ENCODE measurements around the gene CORIN.

The CORIN gene

DNA sequence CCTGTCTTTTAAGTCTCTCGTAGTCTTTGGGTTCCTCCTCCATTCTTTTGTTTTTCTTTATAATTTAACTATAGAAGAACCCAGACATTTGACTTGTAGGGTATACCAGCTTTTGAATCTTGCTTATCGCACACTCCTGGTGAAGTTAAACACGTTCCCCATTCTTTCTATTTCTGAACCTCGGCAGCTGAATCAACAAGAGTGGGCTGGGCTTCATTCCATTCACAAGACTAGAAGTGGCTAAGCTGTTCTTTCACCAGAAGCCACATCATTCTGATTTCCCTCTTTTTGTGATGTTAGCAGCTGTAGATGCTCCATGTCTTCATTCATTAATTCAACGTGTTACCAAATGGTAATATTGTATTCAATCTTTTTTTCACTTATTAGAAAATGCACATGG is 167.9 kb downstream of the CORIN start:
- H3K27ac ChIP-seq (ENCODE audit: low read depth, low read length), result no peak overlapping the region
- no peaks in the 10 kb centered on the region for H3K79me2 ChIP-seq (ENCODE audit: control insufficient read depth, insufficient read depth, low read length)
- no peak overlapping the region for H3K4ac ChIP-seq (ENCODE audit: low read depth, low read length)
- no peak overlapping the region for H2AK5ac ChIP-seq (ENCODE audit: low read length)
- no peak overlapping the region for H2BK120ac ChIP-seq (ENCODE audit: low read depth, low read length)
- H3K27me3 ChIP-seq (ENCODE audit: insufficient read depth, low read length, poor library complexity), result no peaks in the 10 kb centered on the region
- no peak overlapping the region for H3K4me2 ChIP-seq (ENCODE audit: low read length)
- H3K4me1 ChIP-seq (ENCODE audit: control insufficient read depth, low read depth, low read length), result no peaks in the 10 kb centered on the region
- WGBS (ENCODE audit: extremely low coverage, insufficient coverage, low lambda C conversion rate), result no CpG with 5 or more reads among the region's 5 CpGs
- no peak overlapping the region for H2BK5ac ChIP-seq (ENCODE audit: low read length)
- H2BK15ac ChIP-seq (replicated peaks; ENCODE audit: low read depth), result no peak overlapping the region
- no peak overlapping the region for H3K18ac ChIP-seq (ENCODE audit: low read length)
- no peak overlapping the region for H4K5ac ChIP-seq (ENCODE audit: low read length)
- H3K56ac ChIP-seq (ENCODE audit: low read length), result no peak overlapping the region
- no peak for DNase-seq
- H3K9ac ChIP-seq (ENCODE audit: low read length), result no peak overlapping the region
- no peak overlapping the region for H3K23ac ChIP-seq (ENCODE audit: low read length)
- no peaks in the 10 kb centered on the region for H3K36me3 ChIP-seq (ENCODE audit: control insufficient read depth, insufficient read depth, low read length)
- H3K4me3 ChIP-seq (ENCODE audit: low read length), result no peak overlapping the region
- H3K79me1 ChIP-seq (ENCODE audit: low read length), result no peaks in the 10 kb centered on the region
- no peak overlapping the region for H4K8ac ChIP-seq (ENCODE audit: low read depth, low read length)

DNA sequence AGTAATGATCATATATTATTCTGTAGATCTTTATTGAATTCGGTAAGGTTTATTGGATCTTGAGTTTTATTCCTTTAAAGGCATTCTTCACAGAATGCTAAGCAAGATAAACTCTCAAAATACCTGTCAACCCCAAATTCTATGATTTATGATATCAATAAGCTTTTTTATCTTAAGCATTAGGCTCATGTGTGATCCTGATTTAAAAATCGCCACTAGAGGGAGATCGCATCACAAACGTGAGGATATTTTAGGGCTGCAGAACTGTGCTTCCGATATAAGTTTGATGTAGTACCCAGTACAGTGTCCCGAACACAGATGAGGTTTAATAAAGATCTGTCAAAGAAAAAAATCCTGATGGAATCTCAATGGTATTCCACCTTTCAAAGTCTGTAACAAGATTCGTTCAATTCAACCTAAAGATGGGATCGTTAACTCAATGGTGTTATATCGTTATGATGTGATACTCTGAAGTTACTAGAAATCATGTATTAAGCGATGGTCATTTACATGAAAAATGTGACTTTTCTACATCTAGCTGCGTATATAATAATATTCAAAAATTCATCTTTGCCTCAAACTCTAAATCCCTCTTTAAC is 169.0 kb downstream of the CORIN start:
- H3K4me3 ChIP-seq (ENCODE audit: low read length), result no peak overlapping the region
- H3K4ac ChIP-seq (ENCODE audit: low read depth, low read length), result no peak overlapping the region
- no peak overlapping the region for H3K23ac ChIP-seq (ENCODE audit: low read length)
- no peak overlapping the region for H2BK15ac ChIP-seq (replicated peaks; ENCODE audit: low read depth)
- no peak overlapping the region for H3K4me2 ChIP-seq (ENCODE audit: low read length)
- H3K27me3 ChIP-seq (ENCODE audit: insufficient read depth, low read length, poor library complexity), result no peaks in the 10 kb centered on the region
- H2AK5ac ChIP-seq (ENCODE audit: low read length), result no peak overlapping the region
- H3K36me3 ChIP-seq (ENCODE audit: control insufficient read depth, insufficient read depth, low read length), result no peaks in the 10 kb centered on the region
- WGBS (ENCODE audit: extremely low coverage, insufficient coverage, low lambda C conversion rate), result 92% methylated on average over 1 of the region's 11 CpGs
- H2BK120ac ChIP-seq (ENCODE audit: low read depth, low read length), result no peak overlapping the region
- no peak overlapping the region for H2BK5ac ChIP-seq (ENCODE audit: low read length)
- no peak overlapping the region for H3K18ac ChIP-seq (ENCODE audit: low read length)
- H4K8ac ChIP-seq (ENCODE audit: low read depth, low read length), result no peak overlapping the region
- H3K27ac ChIP-seq (ENCODE audit: low read depth, low read length), result no peak overlapping the region
- H3K79me1 ChIP-seq (ENCODE audit: low read length), result no peaks in the 10 kb centered on the region
- H3K79me2 ChIP-seq (ENCODE audit: control insufficient read depth, insufficient read depth, low read length), result no peaks in the 10 kb centered on the region
- H4K5ac ChIP-seq (ENCODE audit: low read length), result no peak overlapping the region
- H3K56ac ChIP-seq (ENCODE audit: low read length), result no peak overlapping the region
- no peak overlapping the region for H3K9ac ChIP-seq (ENCODE audit: low read length)
- DNase-seq, result peak; percentile 36
- H3K4me1 ChIP-seq (ENCODE audit: control insufficient read depth, low read depth, low read length), result no peaks in the 10 kb centered on the region

DNA sequence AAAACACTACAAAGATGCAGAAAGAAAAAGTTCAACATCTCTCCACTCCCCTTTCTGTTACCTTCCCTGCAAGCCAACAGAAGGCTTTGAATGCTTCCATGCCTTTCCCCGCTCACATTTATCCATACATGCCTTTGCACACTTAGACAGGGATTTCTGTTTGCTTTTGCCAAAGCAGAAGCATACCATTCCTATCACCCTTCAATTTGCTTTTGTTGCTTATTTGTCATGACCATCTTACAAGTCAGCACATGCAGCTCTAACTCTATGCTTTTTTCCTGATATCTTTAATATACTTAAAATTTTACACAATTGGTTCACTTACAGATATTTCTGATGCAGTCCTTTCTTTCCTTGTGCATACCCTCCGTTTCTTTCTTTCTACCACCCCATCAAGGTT is 169.6 kb downstream of the CORIN start:
- no peak overlapping the region for H2BK15ac ChIP-seq (replicated peaks; ENCODE audit: low read depth)
- H2AK5ac ChIP-seq (ENCODE audit: low read length), result no peak overlapping the region
- no peaks in the 10 kb centered on the region for H3K36me3 ChIP-seq (ENCODE audit: control insufficient read depth, insufficient read depth, low read length)
- H3K9ac ChIP-seq (ENCODE audit: low read length), result no peak overlapping the region
- no peak overlapping the region for H3K23ac ChIP-seq (ENCODE audit: low read length)
- no peak for DNase-seq
- no peak overlapping the region for H3K4me3 ChIP-seq (ENCODE audit: low read length)
- no peak overlapping the region for H3K56ac ChIP-seq (ENCODE audit: low read length)
- H4K8ac ChIP-seq (ENCODE audit: low read depth, low read length), result no peak overlapping the region
- H3K4ac ChIP-seq (ENCODE audit: low read depth, low read length), result no peak overlapping the region
- no peak overlapping the region for H3K27ac ChIP-seq (ENCODE audit: low read depth, low read length)
- H2BK120ac ChIP-seq (ENCODE audit: low read depth, low read length), result no peak overlapping the region
- no peaks in the 10 kb centered on the region for H3K27me3 ChIP-seq (ENCODE audit: insufficient read depth, low read length, poor library complexity)
- H4K5ac ChIP-seq (ENCODE audit: low read length), result no peak overlapping the region
- H3K79me2 ChIP-seq (ENCODE audit: control insufficient read depth, insufficient read depth, low read length), result no peaks in the 10 kb centered on the region
- no peak overlapping the region for H3K4me2 ChIP-seq (ENCODE audit: low read length)
- no peaks in the 10 kb centered on the region for H3K79me1 ChIP-seq (ENCODE audit: low read length)
- H2BK5ac ChIP-seq (ENCODE audit: low read length), result no peak overlapping the region
- WGBS (ENCODE audit: extremely low coverage, insufficient coverage, low lambda C conversion rate), result no CpG with 5 or more reads among the region's 2 CpGs
- no peak overlapping the region for H3K18ac ChIP-seq (ENCODE audit: low read length)
- H3K4me1 ChIP-seq (ENCODE audit: control insufficient read depth, low read depth, low read length), result no peaks in the 10 kb centered on the region

DNA sequence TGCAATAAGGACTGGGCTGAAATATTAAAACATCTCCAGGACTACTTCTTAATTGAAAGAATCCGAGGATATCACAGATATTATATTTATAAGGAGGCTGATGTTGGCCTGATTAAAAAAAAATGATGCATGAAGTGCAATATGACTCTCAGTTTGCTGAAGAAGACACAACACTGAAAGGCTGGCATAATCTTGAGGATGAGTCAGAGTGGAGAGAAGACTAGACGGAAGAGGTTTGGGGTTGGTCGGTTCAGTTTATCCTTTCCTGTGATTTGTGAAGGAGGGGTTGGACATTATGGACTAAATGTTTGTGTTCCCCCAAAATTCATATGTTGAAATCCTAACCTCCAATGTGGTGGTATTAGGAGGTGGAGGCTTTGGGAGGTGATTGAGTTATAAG is 170.3 kb downstream of the CORIN start:
- Histone ChIP-seq H3K4me2 (ENCODE audit: low read length) (no peak overlapping the region), H3K4me1 (ENCODE audit: control insufficient read depth, low read depth, low read length) (no peaks in the 10 kb centered on the region), H2BK5ac (ENCODE audit: low read length) (no peak overlapping the region), H3K36me3 (ENCODE audit: control insufficient read depth, insufficient read depth, low read length) (no peaks in the 10 kb centered on the region), H2BK15ac (replicated peaks; ENCODE audit: low read depth) (no peak overlapping the region), H4K5ac (ENCODE audit: low read length) (no peak overlapping the region), H3K79me1 (ENCODE audit: low read length) (no peaks in the 10 kb centered on the region), H3K79me2 (ENCODE audit: control insufficient read depth, insufficient read depth, low read length) (no peaks in the 10 kb centered on the region), H3K56ac (ENCODE audit: low read length) (no peak overlapping the region), H3K27ac (ENCODE audit: low read depth, low read length) (no peak overlapping the region), H3K18ac (ENCODE audit: low read length) (no peak overlapping the region), H3K23ac (ENCODE audit: low read length) (no peak overlapping the region), H3K4me3 (ENCODE audit: low read length) (no peak overlapping the region), H2AK5ac (ENCODE audit: low read length) (no peak overlapping the region), H3K9ac (ENCODE audit: low read length) (no peak overlapping the region), H4K8ac (ENCODE audit: low read depth, low read length) (no peak overlapping the region), H3K27me3 (ENCODE audit: insufficient read depth, low read length, poor library complexity) (no peaks in the 10 kb centered on the region), H3K4ac (ENCODE audit: low read depth, low read length) (no peak overlapping the region), H2BK120ac (ENCODE audit: low read depth, low read length) (no peak overlapping the region)
- no peak for DNase-seq
- no CpG with 5 or more reads among the region's 3 CpGs for WGBS (ENCODE audit: extremely low coverage, insufficient coverage, low lambda C conversion rate)

DNA sequence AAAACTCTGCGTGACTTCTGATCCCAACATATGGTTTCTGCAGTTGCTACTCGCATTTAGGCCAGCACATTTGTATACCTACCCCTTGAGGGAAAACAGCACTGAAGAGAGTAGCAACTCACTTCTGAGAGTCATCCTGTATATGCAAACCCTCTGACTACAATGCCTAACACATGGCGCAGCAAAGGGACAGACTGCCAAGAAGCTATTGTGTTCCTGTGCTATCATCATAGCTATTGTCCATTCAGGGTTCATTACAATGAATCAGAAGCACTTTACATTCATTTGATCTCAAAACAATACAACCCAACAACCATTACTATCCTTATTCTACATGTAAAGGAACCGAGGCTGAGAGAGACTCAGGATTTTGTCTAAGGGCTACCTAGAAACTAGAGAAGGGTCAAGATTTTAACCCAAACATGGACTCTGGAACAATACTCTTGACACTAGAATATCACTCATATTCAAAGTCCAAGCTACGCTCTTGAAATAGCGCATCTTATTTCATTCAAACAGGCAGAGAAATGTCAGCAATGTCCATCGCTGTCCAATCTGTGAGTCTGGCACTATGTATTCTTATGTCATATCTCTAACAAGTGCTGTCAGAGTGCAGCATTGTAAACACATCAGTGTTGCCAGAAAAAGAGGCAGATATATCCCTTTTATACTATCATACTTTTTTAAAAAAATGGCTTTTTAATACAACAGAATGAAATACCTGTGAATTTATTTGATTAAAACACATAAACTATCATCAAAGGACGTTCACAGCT is 173.6 kb downstream of the CORIN start:
- no peak overlapping the region for H2BK5ac ChIP-seq (ENCODE audit: low read length)
- no peak overlapping the region for H3K4me2 ChIP-seq (ENCODE audit: low read length)
- H4K5ac ChIP-seq (ENCODE audit: low read length), result no peak overlapping the region
- no peak for DNase-seq
- H3K56ac ChIP-seq (ENCODE audit: low read length), result no peak overlapping the region
- no peak overlapping the region for H4K8ac ChIP-seq (ENCODE audit: low read depth, low read length)
- no peak overlapping the region for H3K4me3 ChIP-seq (ENCODE audit: low read length)
- no peaks in the 10 kb centered on the region for H3K79me1 ChIP-seq (ENCODE audit: low read length)
- no peaks in the 10 kb centered on the region for H3K27me3 ChIP-seq (ENCODE audit: insufficient read depth, low read length, poor library complexity)
- H3K79me2 ChIP-seq (ENCODE audit: control insufficient read depth, insufficient read depth, low read length), result no peaks in the 10 kb centered on the region
- no peak overlapping the region for H2AK5ac ChIP-seq (ENCODE audit: low read length)
- no peak overlapping the region for H3K18ac ChIP-seq (ENCODE audit: low read length)
- no peak overlapping the region for H3K23ac ChIP-seq (ENCODE audit: low read length)
- no peaks in the 10 kb centered on the region for H3K4me1 ChIP-seq (ENCODE audit: control insufficient read depth, low read depth, low read length)
- H3K4ac ChIP-seq (ENCODE audit: low read depth, low read length), result no peak overlapping the region
- H3K9ac ChIP-seq (ENCODE audit: low read length), result no peak overlapping the region
- no peak overlapping the region for H2BK120ac ChIP-seq (ENCODE audit: low read depth, low read length)
- WGBS (ENCODE audit: extremely low coverage, insufficient coverage, low lambda C conversion rate), result no CpG with 5 or more reads among the region's 8 CpGs
- no peak overlapping the region for H2BK15ac ChIP-seq (replicated peaks; ENCODE audit: low read depth)
- H3K36me3 ChIP-seq (ENCODE audit: control insufficient read depth, insufficient read depth, low read length), result no peaks in the 10 kb centered on the region
- no peak overlapping the region for H3K27ac ChIP-seq (ENCODE audit: low read depth, low read length)

DNA sequence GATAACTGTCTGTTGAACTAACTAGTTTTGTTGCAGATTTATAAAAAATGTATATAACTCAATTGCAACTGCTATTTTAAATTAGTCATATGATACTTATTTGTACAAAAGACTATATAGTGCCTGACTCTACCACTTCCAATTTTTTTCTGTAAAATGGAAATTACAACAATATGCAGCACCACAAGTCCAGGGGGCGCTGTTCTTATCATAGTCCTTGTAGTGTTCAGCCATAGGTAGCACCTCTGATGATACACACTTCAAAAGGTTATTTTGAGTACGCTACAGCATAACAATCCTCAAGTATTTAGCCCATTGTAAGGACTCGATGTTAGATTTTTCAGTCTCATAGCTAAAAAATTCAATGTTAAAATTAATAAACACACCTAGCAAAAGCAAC is 174.9 kb downstream of the CORIN start:
- Histone ChIP-seq H4K5ac (ENCODE audit: low read length) (no peak overlapping the region), H3K4me2 (ENCODE audit: low read length) (no peak overlapping the region), H2BK15ac (replicated peaks; ENCODE audit: low read depth) (no peak overlapping the region), H3K4ac (ENCODE audit: low read depth, low read length) (no peak overlapping the region), H4K8ac (ENCODE audit: low read depth, low read length) (no peak overlapping the region), H2AK5ac (ENCODE audit: low read length) (no peak overlapping the region), H3K27ac (ENCODE audit: low read depth, low read length) (no peak overlapping the region), H3K4me1 (ENCODE audit: control insufficient read depth, low read depth, low read length) (no peaks in the 10 kb centered on the region), H2BK5ac (ENCODE audit: low read length) (no peak overlapping the region), H3K4me3 (ENCODE audit: low read length) (no peak overlapping the region), H3K27me3 (ENCODE audit: insufficient read depth, low read length, poor library complexity) (no peaks in the 10 kb centered on the region), H3K9ac (ENCODE audit: low read length) (no peak overlapping the region), H3K79me1 (ENCODE audit: low read length) (no peaks in the 10 kb centered on the region), H2BK120ac (ENCODE audit: low read depth, low read length) (no peak overlapping the region), H3K36me3 (ENCODE audit: control insufficient read depth, insufficient read depth, low read length) (no peaks in the 10 kb centered on the region), H3K56ac (ENCODE audit: low read length) (no peak overlapping the region), H3K79me2 (ENCODE audit: control insufficient read depth, insufficient read depth, low read length) (no peaks in the 10 kb centered on the region), H3K18ac (ENCODE audit: low read length) (no peak overlapping the region), H3K23ac (ENCODE audit: low read length) (no peak overlapping the region)
- WGBS (ENCODE audit: extremely low coverage, insufficient coverage, low lambda C conversion rate), result no CpG with 5 or more reads among the region's 3 CpGs
- DNase-seq, result peak; percentile 40
